ENCODE measurements around the gene BCLAF3. TPM values are rescaled to one million over a fixed set of nuclear protein-coding genes. Genes with fewer than 3 reads are reported as not detected.
A peak's percentile ranks its signal among the peaks of the same experiment; 100 is the strongest.

The BCLAF3 gene
- polyA plus RNA-seq, 1 donor (not counting 4 experiments of a cell fraction or from before 2014, with no cell fraction given) = 3.0 TPM

DNA sequence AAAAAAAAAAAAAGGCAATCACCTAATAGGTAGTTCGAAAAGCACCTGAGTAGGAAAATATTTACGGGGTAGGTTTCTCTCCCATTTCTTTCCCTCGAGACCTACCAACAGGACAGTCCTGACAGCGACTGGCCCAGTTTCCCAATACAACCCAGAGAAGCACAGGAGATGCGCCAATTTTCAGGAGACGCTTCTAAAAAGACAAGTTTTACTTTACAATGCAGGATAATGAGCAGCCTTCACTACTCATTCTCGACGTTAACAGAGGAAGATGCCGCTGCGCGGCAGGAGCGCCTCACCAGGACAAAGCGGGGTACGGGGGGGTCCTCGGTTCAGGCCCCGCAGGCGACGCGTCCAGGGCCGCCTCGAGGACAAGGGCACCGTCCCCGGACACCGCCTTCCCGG, 708 bp downstream of the BCLAF3 start:
- Histone ChIP-seq H3K79me2 (ENCODE audit: control insufficient read depth, insufficient read depth, low read length) (no peaks in the 10 kb centered on the region), H3K4me2 (ENCODE audit: control insufficient read depth, extremely low read depth, insufficient read depth, low read depth, low read length) (peak overlapping the region; percentile 70), H3K9me1 (ENCODE audit: control insufficient read depth, extremely low read depth, insufficient read depth, low read length) (no peaks in the 10 kb centered on the region), H3K9ac (ENCODE audit: control insufficient read depth, extremely low read depth, insufficient read depth, low read length) (peak overlapping the region; percentile 63), H3K27me3 (ENCODE audit: control insufficient read depth, extremely low read depth, insufficient read depth, low read length) (no peaks in the 10 kb centered on the region), H3K4me1 (ENCODE audit: control insufficient read depth, extremely low read depth, insufficient read depth, low read length) (no peaks in the 10 kb centered on the region), H3K4me3 (ENCODE audit: control insufficient read depth in 2 of 3, extremely low read depth in 1 of 3, insufficient read depth in 2 of 3, low read depth in 1 of 3, low read length in 3 of 3) (peak overlapping the region; percentile 61 to 75 (median 69)), H2AFZ (ENCODE audit: control insufficient read depth, low read length) (peak overlapping the region; percentile 30), H3K9me3 (ENCODE audit: control insufficient read depth, low read depth, low read length) (no peaks in the 10 kb centered on the region), H3K36me3 (ENCODE audit: control insufficient read depth in 2 of 2, extremely low read depth in 1 of 2, insufficient read depth in 2 of 2, low read length in 2 of 2) (no peaks in the 10 kb centered on the region), H3K27ac (ENCODE audit: control insufficient read depth, insufficient read depth, low read length) (no peak overlapping the region), H4K20me1 (ENCODE audit: control insufficient read depth, extremely low read depth, insufficient read depth, low read length) (no peaks in the 10 kb centered on the region)
- TF ChIP-seq EZH2 (IDR thresholded peaks at IDR 0.05; ENCODE audit: low read length) = no peak
- TF ChIP-seq, protein P1, sequence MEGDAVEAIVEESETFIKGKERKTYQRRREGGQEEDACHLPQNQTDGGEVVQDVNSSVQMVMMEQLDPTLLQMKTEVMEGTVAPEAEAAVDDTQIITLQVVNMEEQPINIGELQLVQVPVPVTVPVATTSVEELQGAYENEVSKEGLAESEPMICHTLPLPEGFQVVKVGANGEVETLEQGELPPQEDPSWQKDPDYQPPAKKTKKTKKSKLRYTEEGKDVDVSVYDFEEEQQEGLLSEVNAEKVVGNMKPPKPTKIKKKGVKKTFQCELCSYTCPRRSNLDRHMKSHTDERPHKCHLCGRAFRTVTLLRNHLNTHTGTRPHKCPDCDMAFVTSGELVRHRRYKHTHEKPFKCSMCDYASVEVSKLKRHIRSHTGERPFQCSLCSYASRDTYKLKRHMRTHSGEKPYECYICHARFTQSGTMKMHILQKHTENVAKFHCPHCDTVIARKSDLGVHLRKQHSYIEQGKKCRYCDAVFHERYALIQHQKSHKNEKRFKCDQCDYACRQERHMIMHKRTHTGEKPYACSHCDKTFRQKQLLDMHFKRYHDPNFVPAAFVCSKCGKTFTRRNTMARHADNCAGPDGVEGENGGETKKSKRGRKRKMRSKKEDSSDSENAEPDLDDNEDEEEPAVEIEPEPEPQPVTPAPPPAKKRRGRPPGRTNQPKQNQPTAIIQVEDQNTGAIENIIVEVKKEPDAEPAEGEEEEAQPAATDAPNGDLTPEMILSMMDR (optimal IDR thresholded peaks at IDR 0.05 in 1 of 3, IDR thresholded peaks at IDR 0.05 in 1 of 3, conservative IDR thresholded peaks at IDR 0.05 in 1 of 3; ENCODE audit: extremely low read depth in 1 of 3, insufficient read depth in 2 of 3, low read length in 3 of 3) = no peak
- FAIRE-seq (no peak), DNase-seq (ENCODE audit: low read depth, low spot score) (no peak)
- dilution Hi-C loops (cut with MboI; ENCODE audit: extremely low pct_ligation_motif_present, low sequenced_read_pairs) = no loop called here

DNA sequence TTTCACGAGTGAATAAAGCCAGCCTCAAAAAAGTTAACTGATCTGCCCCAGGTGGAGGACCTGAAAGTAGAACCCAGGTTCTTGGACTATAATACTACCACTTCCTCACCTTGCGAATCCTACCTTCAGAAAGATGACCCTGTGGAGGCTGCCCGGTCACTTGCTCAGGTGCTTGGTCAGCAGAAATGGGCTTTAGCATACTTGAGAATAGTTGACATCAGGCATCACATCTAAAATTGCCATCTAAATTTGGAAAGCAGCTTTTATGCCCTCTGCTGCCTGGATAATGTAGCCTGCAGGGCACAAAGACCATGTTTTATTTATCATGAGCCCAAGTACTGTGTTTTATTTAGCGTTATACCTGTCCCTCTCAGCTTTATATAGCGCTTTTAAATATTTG, 3.0 kb downstream of the BCLAF3 start:
- Histone ChIP-seq H3K27ac (ENCODE audit: control insufficient read depth, insufficient read depth, low read length) (no peak overlapping the region), H3K9ac (ENCODE audit: control insufficient read depth, extremely low read depth, insufficient read depth, low read length) (no peak overlapping the region), H3K9me3 (ENCODE audit: control insufficient read depth, low read depth, low read length) (no peaks in the 10 kb centered on the region), H3K36me3 (ENCODE audit: control insufficient read depth in 2 of 2, extremely low read depth in 1 of 2, insufficient read depth in 2 of 2, low read length in 2 of 2) (no peaks in the 10 kb centered on the region), H3K4me1 (ENCODE audit: control insufficient read depth, extremely low read depth, insufficient read depth, low read length) (no peaks in the 10 kb centered on the region), H3K4me2 (ENCODE audit: control insufficient read depth, extremely low read depth, insufficient read depth, low read depth, low read length) (no peak overlapping the region), H3K4me3 (ENCODE audit: control insufficient read depth in 2 of 3, extremely low read depth in 1 of 3, insufficient read depth in 2 of 3, low read depth in 1 of 3, low read length in 3 of 3) (no peak overlapping the region), H4K20me1 (ENCODE audit: control insufficient read depth, extremely low read depth, insufficient read depth, low read length) (no peaks in the 10 kb centered on the region), H3K9me1 (ENCODE audit: control insufficient read depth, extremely low read depth, insufficient read depth, low read length) (no peaks in the 10 kb centered on the region), H3K79me2 (ENCODE audit: control insufficient read depth, insufficient read depth, low read length) (no peaks in the 10 kb centered on the region), H3K27me3 (ENCODE audit: control insufficient read depth, extremely low read depth, insufficient read depth, low read length) (no peaks in the 10 kb centered on the region), H2AFZ (ENCODE audit: control insufficient read depth, low read length) (no peak overlapping the region)
- DNase-seq (ENCODE audit: low read depth, low spot score) = no peak
- dilution Hi-C loops (cut with MboI; ENCODE audit: extremely low pct_ligation_motif_present, low sequenced_read_pairs) = no loop called here
- TF ChIP-seq, protein P1 (optimal IDR thresholded peaks at IDR 0.05 in 1 of 3, IDR thresholded peaks at IDR 0.05 in 1 of 3, conservative IDR thresholded peaks at IDR 0.05 in 1 of 3; ENCODE audit: extremely low read depth in 1 of 3, insufficient read depth in 2 of 3, low read length in 3 of 3) = no peak
- TF ChIP-seq EZH2 (IDR thresholded peaks at IDR 0.05; ENCODE audit: low read length) = no peak
- FAIRE-seq = no peak

Measured in keratinocyte (primary cell).